ENCODE results near the gene RRH.
"Not testable (repeated sequence)": the region's sequence is repeated elsewhere in the genome, so short reads cannot be mapped to it uniquely, and the experiment has no call there.

The RRH gene

GRCh38 chr4:109827672-109828071 lies at the start of gene RRH:
RRH (plus strand) TSS chr4:109827972; CDS start chr4:109828028, 56 bp downstream.
- DNase-seq: no peak

DNA sequence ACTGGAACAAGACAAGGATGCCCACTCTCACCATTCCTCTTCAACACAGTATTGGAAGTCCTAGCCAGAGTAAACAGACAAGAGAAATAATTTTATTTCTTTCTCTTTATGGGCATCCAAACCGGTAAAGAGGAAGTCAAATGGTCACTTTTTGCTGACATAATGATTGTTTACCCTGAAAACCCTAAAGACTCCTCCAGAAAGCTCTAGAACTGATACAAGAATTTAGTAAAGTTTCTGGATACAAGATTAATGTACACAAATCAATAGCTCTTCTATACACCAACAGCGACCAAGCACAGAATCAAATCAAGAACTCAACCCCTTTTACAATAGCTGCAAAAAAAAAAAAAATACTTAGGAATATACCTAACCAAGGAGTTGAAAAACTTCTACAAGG lies 45.7 kb upstream of the RRH start:
- not testable (repeated sequence) for DNase-seq

DNA sequence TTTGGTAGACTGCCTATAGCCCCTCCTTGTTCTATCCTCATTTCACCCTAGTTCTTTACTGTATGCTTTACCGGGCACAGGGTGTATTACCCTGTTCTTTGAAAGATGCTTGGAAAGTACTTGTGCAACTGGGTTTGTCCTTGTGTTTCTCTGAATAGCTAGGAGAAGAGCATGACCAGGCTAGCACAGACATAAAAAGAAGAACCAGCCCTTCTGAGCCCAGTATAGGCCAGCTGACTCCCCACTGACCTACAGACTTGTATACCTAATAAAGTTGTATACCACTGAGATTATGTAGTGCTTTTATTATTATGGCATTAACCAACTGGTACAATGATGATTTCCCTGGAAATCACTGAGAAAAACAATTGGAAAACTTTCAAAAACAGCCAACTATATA lies 40.9 kb upstream of the RRH start:
- DNase-seq: no peak

DNA sequence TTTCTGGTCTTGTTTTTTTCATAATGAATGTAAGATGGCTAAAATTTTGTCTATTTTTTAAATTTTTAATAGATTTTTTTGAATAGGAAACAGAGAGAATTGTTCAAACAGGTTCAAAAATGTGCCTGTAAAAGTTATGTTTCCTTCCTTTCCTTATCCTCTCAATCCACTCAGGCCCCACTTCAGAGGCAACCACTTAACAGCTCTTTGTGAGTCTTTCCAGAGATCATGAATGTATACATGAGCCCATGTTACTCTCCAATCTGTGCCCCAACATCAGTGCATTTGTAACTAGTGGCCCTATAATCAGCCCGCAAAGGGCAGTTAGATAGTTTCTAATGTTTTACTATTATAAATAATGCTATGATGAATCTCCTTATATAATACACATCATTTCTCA lies 40.0 kb upstream of the RRH start:
- DNase-seq: no peak

DNA sequence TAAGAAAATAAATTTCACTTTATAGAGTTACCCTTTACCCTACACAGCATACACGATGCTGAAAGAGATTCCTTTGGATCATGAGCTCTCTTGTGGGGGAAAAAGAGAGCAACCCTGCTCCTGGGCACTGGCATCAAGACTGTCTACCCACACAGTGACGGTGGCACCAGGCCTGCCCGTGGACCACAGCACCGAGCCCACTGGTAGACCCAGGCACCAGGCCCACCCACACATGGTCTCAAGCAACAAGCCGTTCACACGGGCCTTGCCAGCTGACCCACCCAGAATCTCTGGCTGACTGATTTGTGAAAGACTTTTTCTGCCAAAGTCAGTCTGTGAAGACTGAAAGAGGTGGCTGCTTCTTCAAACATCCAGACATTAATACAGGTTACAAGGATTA lies 32.7 kb upstream of the RRH start:
- DNase-seq: no peak

- no peak for DNase-seq
Observed at GRCh38 chr4:109798866-109799265, 28.9 kb upstream of the RRH start.

- no peak for DNase-seq
Observed at GRCh38 chr4:109801099-109801789, 26.5 kb upstream of the RRH start.

- DNase-seq: peak; percentile 25
Observed at GRCh38 chr4:109801895-109802319, 25.9 kb upstream of the RRH start, which contains the start of gene CFI. CFI (minus strand) TSS chr4:109801999; CDS start chr4:109801971, 28 bp downstream.

- no peak for DNase-seq
Observed at GRCh38 chr4:109803924-109804571, 23.7 kb upstream of the RRH start.

GRCh38 chr4:109809655-109810054 lies 18.1 kb upstream of the RRH start:
- no peak for DNase-seq

DNA sequence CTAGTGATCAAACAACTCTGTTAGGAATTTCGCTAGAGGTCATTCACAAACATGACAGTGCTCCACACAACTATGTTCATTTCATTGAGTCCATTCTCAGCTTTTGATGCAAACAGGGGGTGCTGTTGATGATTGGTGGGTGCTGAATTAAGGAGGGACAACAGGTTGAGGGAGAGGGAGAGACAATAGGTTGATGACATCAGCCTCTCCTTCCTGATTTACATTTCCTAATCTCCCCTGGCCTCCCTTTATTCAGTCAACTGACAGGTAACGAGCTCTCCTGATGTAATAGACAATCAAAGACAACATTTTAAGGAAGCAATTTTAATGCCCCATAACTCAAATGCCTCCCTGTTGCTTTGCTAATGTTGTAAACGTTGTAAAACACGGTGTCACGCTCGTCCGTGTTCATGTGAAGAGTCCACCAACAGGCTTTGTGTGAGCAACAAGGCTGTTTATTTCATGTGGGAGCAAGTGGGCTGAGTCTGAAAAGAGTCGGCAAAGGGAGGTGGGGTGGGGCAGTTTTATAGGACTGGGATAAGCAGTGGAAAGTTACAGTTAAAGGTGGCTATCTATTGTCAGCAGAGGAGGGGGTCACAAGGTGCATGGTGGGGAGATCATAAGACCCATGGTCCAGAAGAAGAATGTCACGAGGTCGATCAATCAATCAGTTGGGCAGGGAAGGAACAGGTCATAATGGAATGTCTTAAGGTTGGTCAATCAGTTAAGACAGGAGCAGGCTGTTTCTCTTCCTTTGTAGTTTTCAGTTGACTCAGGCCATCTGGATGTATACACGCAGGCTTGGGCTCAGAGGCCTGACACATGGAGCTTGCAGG lies 17.0 kb upstream of the RRH start:
- no peak for DNase-seq

DNA sequence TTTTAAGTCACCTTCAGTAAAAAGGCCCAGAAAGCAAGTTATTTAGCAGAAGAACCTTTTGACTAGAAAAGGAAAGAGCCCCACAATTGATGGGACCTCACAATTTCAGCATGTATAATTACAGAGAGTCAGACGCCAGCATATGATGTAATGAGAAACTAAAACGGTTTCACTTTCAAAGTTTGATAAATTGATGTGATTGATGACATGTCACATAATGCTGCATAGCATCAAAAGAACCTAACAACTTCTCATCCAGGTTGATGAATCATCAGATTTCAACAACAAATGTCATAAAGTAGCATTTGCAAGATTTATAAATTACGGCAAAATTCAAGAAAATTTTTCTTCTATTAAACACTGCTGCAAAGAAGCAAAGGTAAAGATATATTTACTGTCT lies 16.1 kb upstream of the RRH start:
- DNase-seq: no peak

DNA sequence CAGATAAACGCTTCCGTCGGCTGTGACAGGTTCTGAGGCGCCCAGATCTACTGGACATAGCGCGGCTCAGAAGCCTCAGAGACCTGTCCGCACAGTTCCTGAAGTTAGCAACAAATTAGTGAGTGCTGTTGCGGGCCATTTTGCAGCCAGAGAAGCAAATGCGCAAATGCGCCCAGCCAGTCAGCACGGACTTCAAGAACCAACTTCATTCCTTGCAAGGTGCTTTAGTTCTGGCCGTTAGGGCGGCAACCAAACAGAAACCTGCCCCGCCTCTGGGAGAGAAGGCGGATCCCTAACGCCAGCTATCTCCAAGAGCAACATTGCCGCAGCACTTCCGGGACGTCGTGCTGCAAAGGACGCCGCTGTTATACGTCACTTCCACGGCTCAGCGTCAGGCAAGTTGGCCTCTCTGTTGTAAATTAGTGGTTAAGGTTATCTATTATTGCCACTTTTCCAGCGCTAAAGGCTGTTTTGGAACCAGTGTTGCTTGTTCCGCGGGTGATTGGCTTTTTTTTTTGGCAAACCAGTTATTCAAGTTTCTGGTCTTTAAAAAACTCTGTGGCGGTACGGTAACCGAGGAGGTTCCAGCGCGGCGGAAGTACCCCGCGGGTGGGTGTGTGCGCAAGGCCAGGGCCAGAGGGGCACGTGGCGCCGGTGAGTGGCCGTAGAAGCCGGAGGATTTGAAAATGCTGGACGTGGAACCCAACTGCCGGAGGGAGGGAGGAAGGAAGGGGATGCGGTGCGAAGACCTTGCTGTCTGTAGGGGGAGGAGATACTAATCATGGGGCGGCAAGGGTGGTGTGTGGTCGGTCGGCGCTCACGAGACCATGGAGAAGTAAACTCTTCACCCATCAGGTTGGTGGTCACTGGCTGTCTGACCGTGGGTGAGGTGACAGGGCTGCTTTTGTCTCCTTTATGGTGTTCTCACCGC lies 12.4 kb upstream of the RRH start, which contains the start of gene GAR1:
TSS of gene GAR1 (plus strand) at position 612 of the 931 bp plus-strand sequence. CDS start 403 bp downstream, outside the sequence.
- DNase-seq: peak; percentile 93

GRCh38 chr4:109816082-109816442 lies 11.7 kb upstream of the RRH start:
- DNase-seq: no peak

- DNase-seq: no peak
Observed at GRCh38 chr4:109816894-109817293, 10.9 kb upstream of the RRH start.

DNA sequence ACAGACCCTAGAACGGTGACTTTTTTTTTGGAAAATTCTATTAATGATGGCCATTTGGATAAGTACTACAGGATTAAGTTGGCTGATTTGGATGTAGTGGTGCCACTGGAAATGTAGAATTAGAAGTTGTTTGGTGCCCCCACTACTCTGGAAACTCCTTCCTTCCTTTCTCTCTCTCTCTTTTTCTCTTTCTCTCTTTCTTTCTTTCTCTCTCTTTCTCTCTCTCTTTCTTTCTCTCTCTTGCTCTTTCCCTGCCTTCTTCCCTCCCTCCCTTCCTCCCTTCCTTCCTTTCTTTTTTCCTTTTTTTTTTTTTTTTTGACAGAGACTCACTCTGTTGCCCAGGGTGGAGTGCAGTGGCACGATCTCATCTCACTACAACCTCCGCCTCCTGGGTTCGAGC lies 9.5 kb upstream of the RRH start:
- DNase-seq: no peak

DNA sequence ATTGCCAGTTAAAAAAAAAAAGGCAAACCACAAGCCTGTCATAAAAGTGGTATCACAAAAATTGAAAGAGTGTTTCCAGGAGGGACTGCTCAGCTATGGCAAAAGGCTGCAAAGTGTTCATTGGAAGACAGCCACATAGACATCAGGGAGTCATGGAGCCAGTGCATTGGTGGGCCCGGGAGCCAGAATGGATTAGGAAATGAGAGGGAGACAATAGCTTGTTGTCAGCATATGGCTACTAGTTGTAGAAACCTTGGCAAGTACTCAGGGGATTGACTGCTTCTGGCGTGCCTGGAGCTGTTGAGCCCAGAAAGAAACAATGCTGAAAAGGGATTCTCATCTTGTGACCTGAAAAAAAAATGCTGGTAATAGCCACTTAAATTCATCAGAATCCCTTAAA lies 7.2 kb upstream of the RRH start:
- DNase-seq: no peak

DNA sequence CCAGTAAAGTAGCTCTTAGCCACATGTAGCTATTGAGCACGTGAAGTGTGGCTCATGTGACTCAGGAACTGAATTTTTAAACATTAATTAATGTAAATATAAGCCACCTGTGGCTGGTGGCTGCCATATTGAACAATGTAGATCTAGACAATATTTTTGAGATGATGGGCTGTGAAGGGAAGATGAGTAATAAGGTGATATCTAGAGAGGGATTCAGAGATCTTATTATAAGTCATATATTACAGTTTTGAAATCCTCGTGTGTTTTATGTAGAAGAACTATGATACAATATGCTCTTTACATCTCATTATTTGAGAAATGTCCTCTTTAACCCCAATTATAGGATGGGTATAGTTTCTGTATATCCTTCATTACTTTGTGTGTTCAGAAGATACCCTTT lies 6.6 kb upstream of the RRH start:
- DNase-seq: no peak

GRCh38 chr4:109826719-109827118 lies 1.1 kb upstream of the RRH start:
- DNase-seq: no peak

GRCh38 chr4:109833756-109834155 lies 6.0 kb downstream of the RRH start:
- DNase-seq: peak; percentile 6

DNA sequence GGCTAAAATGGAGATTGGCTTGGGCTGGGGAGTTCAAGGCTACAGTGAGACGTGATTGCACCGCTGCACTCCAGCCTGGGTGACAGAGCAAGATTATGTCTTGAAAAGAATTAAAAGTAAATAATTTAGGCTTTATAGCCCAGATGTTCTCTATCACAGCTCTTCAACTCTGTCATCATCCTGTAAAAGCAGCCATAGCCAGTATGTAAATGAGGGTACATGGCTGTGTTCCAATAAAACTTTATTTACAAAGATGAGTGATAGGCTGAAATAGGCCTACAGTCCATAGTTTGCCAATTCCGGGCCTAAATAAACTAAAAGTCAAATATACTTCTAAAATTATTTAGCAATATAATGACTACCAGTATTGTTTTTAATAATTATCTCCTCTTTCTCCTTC lies 9.2 kb downstream of the RRH start:
- DNase-seq: no peak

GRCh38 chr4:109846395-109847098 lies 18.8 kb downstream of the RRH start:
- DNase-seq: no peak
